Ovary (tissue), 9 donors: ENCODE results near the gene MRPL4. TPM values are rescaled to one million over a fixed set of nuclear protein-coding genes. Genes with fewer than 3 reads are reported as not detected.
"Not testable (repeated sequence)": the region's sequence is repeated elsewhere in the genome, so short reads cannot be mapped to it uniquely, and the experiment has no call there.

Experiments used
- DNase-seq, 5 donors: peaks; one replicate each; pipeline ENCODE4 v3.0.0-alpha.2; 2019 to 2020
- H3K27ac ChIP-seq, 2 donors: fragments of 200-600 bp; one replicate each; pipeline versions ENCODE4 v1.5.1 to v1.8.0; 2019 to 2022
- H3K27me3 ChIP-seq: fragments of 200-600 bp; one replicate; pipeline ENCODE4 v1.8.0; 2022
- H3K36me3 ChIP-seq: fragments of 200-600 bp; sonication (generic); one replicate; pipeline ENCODE4 v1.5.1; 2019
- H3K4me1 ChIP-seq: one replicate; pipeline ENCODE4 v1.8.1; 2013; ENCODE audit warnings: mild to moderate bottlenecking, moderate library complexity; ENCODE audit not compliant: insufficient read depth
- H3K4me3 ChIP-seq: fragments of 200-600 bp; sonication (generic); one replicate; pipeline ENCODE4 v1.5.1; 2017
- H3K9me3 ChIP-seq, 2 donors: fragments of 200-600 bp in 1 of 2; sonication (generic) in 1 of 2; one replicate each; pipeline versions ENCODE4 v1.5.1 to v1.8.1; 2013 to 2019; ENCODE audit warnings: mild to moderate bottlenecking in 1 of 2, moderate library complexity in 1 of 2
- CTCF ChIP-seq, 3 donors: fragments of 450-650 bp in 2 of 3; fragments of 200-600 bp in 1 of 3; IDR thresholded peaks; one replicate each; pipeline versions ENCODE4 v1.5.1 to v1.8.0; 2016 to 2022; ENCODE audit warnings: antibody characterized with exemption in 3 of 3, mild to moderate bottlenecking in 1 of 3
- EP300 ChIP-seq: sonication (generic); formaldehyde crosslinking; IDR thresholded peaks from one replicate; pipeline ENCODE4 v1.6.1; 2017; ENCODE audit warnings: antibody characterized with exemption
- POLR2A ChIP-seq: fragments of 450-650 bp; IDR thresholded peaks from one replicate; pipeline ENCODE4 v1.6.1; 2017; ENCODE audit warnings: antibody characterized with exemption, mild to moderate bottlenecking, moderate library complexity
- WGBS, 3 donors: extraction: QIAGEN DNeasy Blood & Tissue Kit in 1 of 3; methylation state at CpG; one replicate each; pipeline versions ENCODE4 v1.1.5 to v1.1.7; 2013 to 2017; 5-methylcytosine and 5-hydroxymethylcytosine counted together
- intact Hi-C, 4 donors: fragments of 100-400 bp; cut with DNase I; formaldehyde crosslinking; loops; one replicate each; pipeline versions ENCODE4 v1.11.0 to v1.15.1; 2022 to 2023
- polyA plus RNA-seq, 2 donors: library from polyadenylated mRNA; stranded (reverse); fragments of 200-250 nt in 1 of 2; fragments of 350-450 nt in 1 of 2; fragmentation: Illumina TruSeq in 1 of 2; extraction: RNeasy Lipid Tissue Mini Kit (QIAGEN cat#74804) in 1 of 2; gene quantifications; one replicate each; pipeline ENCODE4 v1.2.3, GENCODE V29; 2013 to 2014
- total RNA-seq, 7 donors: library from RNA; depleted of rRNA in 2 of 7; stranded (reverse); fragments of >200 nt in 2 of 7; fragmentation: NEBNext Ultra II Directional in 3 of 7; extraction: Animal tissue kit (Norgen Biotek cat#: 25700) in 3 of 7; gene quantifications; one replicate each; pipeline versions ENCODE4 v1.1.0 to v1.2.4, GENCODE V29; 2016 to 2023
- donor health status: DM: no; HTN: no; CAD: no; lungs with moderate emphysema.
- donor health status: DM: no; HTN: no; CAD: no.
- donor health status: Bipolar disorder and iron deficiency.
- donor health status: DM: yes; HTN: yes; CAD: no.
- donor health status: DM: no; HTN: no; CAD: no.
- donor health status: DM: yes; HTN: yes; CAD: no.

MRPL4 gene
- total and polyA plus RNA-seq, 9 donors, result 4.7 to 73.3 (median 58.9) TPM

DNA sequence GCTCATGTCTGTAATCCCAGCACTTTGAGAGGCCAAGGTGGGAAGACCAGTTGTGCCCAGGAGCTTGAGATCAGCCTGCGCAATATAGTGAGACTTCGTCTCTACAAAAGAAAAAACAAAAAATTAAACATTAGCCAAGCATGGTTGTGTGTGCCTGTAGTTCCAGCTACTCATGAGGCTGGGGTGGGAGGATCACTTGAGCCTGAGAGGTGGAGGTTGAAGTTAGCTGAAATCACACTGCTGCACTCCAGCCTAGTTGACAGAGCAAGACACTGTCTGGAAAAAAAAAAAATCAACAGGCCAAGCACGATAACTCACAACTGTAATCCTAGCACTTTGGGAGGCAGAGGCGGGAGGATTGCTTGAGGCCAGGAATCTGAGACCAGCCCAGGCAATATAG, 17.0 kb upstream of the MRPL4 start:
- intact Hi-C loops, result no loop called here
- no peaks in the 10 kb centered on the region for H3K4me1 ChIP-seq
- H3K9me3 ChIP-seq, result no peaks in the 10 kb centered on the region
- WGBS, 3 donors, result 76 to 93% (median 90%) methylated on average over 4 of the region's 4 CpGs
- H3K27me3 ChIP-seq, result no peaks in the 10 kb centered on the region
- no peaks in the 10 kb centered on the region for H3K36me3 ChIP-seq
- TF ChIP-seq EP300, result no peak
- TF ChIP-seq CTCF (IDR thresholded peaks at IDR 0.05), result no peak
- no peak for TF ChIP-seq POLR2A
- H3K27ac ChIP-seq, result no peak overlapping the region
- no peak for DNase-seq
- no peak overlapping the region for H3K4me3 ChIP-seq

DNA sequence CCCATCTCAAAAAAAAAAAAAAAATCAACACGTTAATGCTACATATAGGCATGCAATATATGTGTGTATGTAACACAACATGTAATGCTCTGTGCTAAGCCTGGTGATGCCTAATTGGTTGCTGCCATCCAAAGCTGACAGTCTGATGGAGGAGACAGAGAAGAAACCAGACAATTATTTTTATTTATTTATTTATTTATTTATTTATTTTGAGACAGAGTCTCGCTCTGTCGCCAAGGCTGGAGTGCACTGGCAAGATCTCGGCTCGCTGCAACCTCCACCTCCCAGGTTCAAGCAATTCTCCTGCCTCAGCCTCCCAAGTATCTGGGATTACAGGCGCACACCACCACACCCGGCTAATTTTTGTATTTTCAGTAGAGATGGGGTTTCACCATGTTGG, 16.6 kb upstream of the MRPL4 start:
- H3K36me3 ChIP-seq, intact Hi-C loops, H3K27me3 ChIP-seq, H3K4me3 ChIP-seq, H3K9me3 ChIP-seq, H3K27ac ChIP-seq, DNase-seq, H3K4me1 ChIP-seq: not testable (repeated sequence)
- 91 to 97% (median 95%) methylated on average over 7 of the region's 7 CpGs for WGBS, 3 donors

GRCh38 chr19:10237702-10238101, 14.3 kb upstream of the MRPL4 start:
- DNase-seq, result no peak
- no peaks in the 10 kb centered on the region for H3K27me3 ChIP-seq
- no peak overlapping the region for H3K27ac ChIP-seq
- H3K36me3 ChIP-seq, result no peaks in the 10 kb centered on the region
- TF ChIP-seq EP300, result no peak
- intact Hi-C loops, result no loop called here
- H3K9me3 ChIP-seq, result no peaks in the 10 kb centered on the region
- WGBS, 3 donors, result 76 to 84% (median 80%) methylated on average over 6 of the region's 6 CpGs
- no peak overlapping the region for H3K4me3 ChIP-seq
- no peaks in the 10 kb centered on the region for H3K4me1 ChIP-seq

GRCh38 chr19:10238172-10238783, 13.7 kb upstream of the MRPL4 start:
- no peak for TF ChIP-seq EP300
- TF ChIP-seq POLR2A, result no peak
- TF ChIP-seq CTCF (IDR thresholded peaks at IDR 0.05), result no peak
- intact Hi-C loops, result no loop called here
- Histone ChIP-seq H3K27me3 (no peaks in the 10 kb centered on the region), H3K9me3 (no peaks in the 10 kb centered on the region), H3K4me1 (no peaks in the 10 kb centered on the region), H3K36me3 (no peaks in the 10 kb centered on the region), H3K4me3 (no peak overlapping the region), H3K27ac (no peak overlapping the region)
- peak in 2 of 5 donors; percentile 54 to 61 for DNase-seq
- 35 to 44% (median 40%) methylated on average over 12 of the region's 12 CpGs for WGBS, 3 donors

DNA sequence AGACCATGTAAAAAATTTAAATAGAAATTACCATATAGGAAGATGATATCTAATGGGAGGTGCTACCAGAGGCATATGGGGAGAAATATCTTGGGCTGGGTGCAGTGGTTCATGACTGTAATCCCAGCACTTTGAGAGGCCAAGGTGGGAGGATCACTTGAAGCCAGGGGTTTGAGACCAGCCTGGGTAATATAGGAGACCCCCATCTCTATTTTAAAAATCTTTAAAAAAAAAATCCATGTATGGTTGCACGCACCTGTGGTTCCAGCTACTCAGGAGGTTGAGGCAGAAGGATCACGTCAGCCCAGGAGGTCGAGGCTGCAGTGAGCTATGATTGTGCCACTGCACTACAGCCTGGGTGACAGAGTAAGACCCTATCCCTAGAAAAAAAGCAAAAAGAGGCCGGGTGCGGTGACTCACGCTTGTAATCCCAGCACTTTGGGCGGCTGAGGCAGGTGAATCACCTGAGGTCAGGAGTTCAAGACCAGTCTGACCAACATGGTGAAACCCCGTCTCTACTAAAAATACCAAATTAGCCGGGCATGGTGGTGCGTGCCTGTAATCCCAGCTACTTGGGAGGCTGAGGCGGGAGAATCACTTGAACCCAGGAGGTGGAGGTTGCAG, 10.1 kb upstream of the MRPL4 start:
- 92 to 97% (median 94%) methylated on average over 11 of the region's 11 CpGs for WGBS, 3 donors
- H3K36me3 ChIP-seq, H3K4me3 ChIP-seq, DNase-seq, H3K27me3 ChIP-seq, H3K27ac ChIP-seq, H3K4me1 ChIP-seq, H3K9me3 ChIP-seq: not testable (repeated sequence)
- intact Hi-C loops, result loop anchor here in 2 of 4 donors (10.0 kb wide), 2 partner anchors 127 to 137 kb away; partner anchors contain the start of genes ANGPTL6 (in 1 of the 2), EIF3G (in 1 of the 2), P2RY11 (in 1 of the 2) and PPAN (in 1 of the 2)

DNA sequence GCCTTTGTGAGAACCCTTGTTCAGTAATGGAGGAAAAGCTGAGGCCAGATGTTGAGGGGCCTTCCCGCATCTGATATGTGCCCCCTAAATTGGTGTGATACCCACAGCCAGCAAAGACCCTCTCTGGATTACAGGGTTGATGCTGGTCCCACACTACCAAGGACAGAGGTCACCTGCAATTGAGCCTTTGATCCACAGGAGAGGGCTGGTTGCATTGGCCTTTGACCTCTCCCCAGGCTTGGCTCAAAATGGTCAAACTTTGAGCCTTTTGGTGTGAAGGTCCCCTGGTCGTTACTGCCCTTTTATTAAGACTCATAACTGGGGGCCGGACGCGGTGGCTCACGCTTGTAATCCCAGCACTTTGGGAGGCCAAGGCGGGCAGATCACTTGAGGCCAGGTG, 8.4 kb upstream of the MRPL4 start:
- H3K4me1 ChIP-seq, result no peaks in the 10 kb centered on the region
- H3K27me3 ChIP-seq, result no peaks in the 10 kb centered on the region
- H3K27ac ChIP-seq, result no peak overlapping the region
- TF ChIP-seq CTCF (IDR thresholded peaks at IDR 0.05) (no peak), EP300 (no peak), POLR2A (no peak)
- DNase-seq, result no peak
- H3K9me3 ChIP-seq, result no peaks in the 10 kb centered on the region
- WGBS, 3 donors, result 92 to 93% (median 93%) methylated on average over 7 of the region's 7 CpGs
- intact Hi-C loops, result loop anchor here in 2 of 4 donors (10.0 kb wide), 2 partner anchors 129 to 139 kb away; partner anchors contain the start of genes ANGPTL6 (in 1 of the 2), EIF3G (in 1 of the 2), P2RY11 (in 1 of the 2) and PPAN (in 1 of the 2)
- no peaks in the 10 kb centered on the region for H3K36me3 ChIP-seq
- no peak overlapping the region for H3K4me3 ChIP-seq
